Measurements from ENCODE around the gene GFPT1. TPM values are rescaled to one million over a fixed set of nuclear protein-coding genes. Genes with fewer than 3 reads are reported as not detected.

GFPT1 gene
- total and polyA plus RNA-seq, 2 experiments from 2014 or later = 58.2 to 80.0 TPM

DNA sequence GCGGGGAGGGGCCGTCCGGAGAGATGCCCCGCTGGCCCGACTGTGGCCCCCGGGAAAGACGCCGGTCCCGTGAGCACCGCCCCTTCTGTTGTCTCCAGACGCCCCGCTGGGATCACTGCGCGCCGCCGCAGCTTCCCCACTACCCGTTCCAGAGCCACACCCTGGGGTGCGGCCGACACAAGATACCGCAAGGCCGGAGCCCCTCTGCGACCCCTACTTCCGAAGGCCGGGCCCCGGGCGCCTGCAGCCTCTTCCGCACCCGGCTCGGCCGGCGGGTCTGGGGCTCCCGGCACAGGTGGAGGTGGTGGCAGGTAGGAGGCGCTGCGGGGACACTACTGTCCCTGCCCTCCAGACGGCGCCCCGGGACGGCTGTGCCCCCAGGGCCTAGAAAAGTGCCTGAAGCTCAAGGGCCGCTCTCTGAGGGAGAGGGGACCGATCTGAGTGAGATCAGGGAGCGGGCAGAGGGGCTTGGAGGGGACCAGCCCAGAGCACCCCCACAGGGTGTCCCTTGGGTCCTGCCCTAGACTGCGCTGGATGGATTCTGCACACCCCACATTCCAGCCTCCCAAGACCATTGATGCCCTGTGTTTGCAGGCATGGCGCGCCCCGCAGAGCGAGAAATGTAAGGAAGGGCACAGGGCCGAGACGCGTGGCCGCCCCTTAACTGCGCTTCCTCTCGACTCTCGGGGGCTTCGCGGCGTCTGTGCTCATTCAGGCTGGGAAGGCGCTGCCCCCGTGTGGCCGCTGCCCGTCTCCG is 80.0 kb downstream of the GFPT1 start:
- peak overlapping the region; percentile 38 for H3K4me3 ChIP-seq
- TF ChIP-seq CTCF (IDR thresholded peaks at IDR 0.05; ENCODE audit: poor library complexity) (peak; percentile 76), EZH2 (IDR thresholded peaks at IDR 0.05; ENCODE audit: borderline replicate concordance) (no peak)
- peaks cover 16% of the 10 kb centered on the region for H3K27me3 ChIP-seq
- peak overlapping the region; percentile 65 for H2AFZ ChIP-seq
- peaks cover 36% of the 10 kb centered on the region for H3K4me1 ChIP-seq (ENCODE audit: insufficient read depth)
- H3K4me2 ChIP-seq = peak overlapping the region; percentile 92
- 2% methylated on average over 56 of the region's 61 CpGs for WGBS (ENCODE audit: low lambda C conversion rate, missing lambda C conversion rate)
- H3K27ac ChIP-seq = peak overlapping the region; percentile 69
- no peaks in the 10 kb centered on the region for H3K36me3 ChIP-seq (replicated peaks; ENCODE audit: insufficient read depth, low read depth)
- no peaks in the 10 kb centered on the region for H3K79me2 ChIP-seq
- H4K20me1 ChIP-seq (ENCODE audit: insufficient read depth, poor library complexity, severe bottlenecking) = no peaks in the 10 kb centered on the region
- H3K9me2 ChIP-seq (replicated peaks; ENCODE audit: insufficient read depth) = no peaks in the 10 kb centered on the region
- H3K9me3 ChIP-seq (ENCODE audit: low read depth) = no peaks in the 10 kb centered on the region
- DNase-seq (ENCODE audit: low spot score) = peak; percentile 89

GRCh38 chr2:69306393-69306821 is 80.6 kb downstream of the GFPT1 start:
- whole genome bisulfite sequencing (ENCODE audit: low lambda C conversion rate, missing lambda C conversion rate) = 2% methylated on average over 29 of the region's 31 CpGs
- peak overlapping the region; percentile 92 for H3K4me2 ChIP-seq

GRCh38 chr2:69305712-69306392 is 81.2 kb downstream of the GFPT1 start:
- Histone ChIP-seq H3K9me3 (ENCODE audit: low read depth) (no peaks in the 10 kb centered on the region), H3K4me2 (peak overlapping the region; percentile 92), H3K4me1 (ENCODE audit: insufficient read depth) (peaks cover 35% of the 10 kb centered on the region), H3K27me3 (peaks cover 16% of the 10 kb centered on the region), H3K27ac (peak overlapping the region; percentile 69), H4K20me1 (ENCODE audit: insufficient read depth, poor library complexity, severe bottlenecking) (no peaks in the 10 kb centered on the region), H3K36me3 (replicated peaks; ENCODE audit: insufficient read depth, low read depth) (no peaks in the 10 kb centered on the region), H3K4me3 (no peak overlapping the region), H2AFZ (peak overlapping the region; percentile 65), H3K79me2 (no peaks in the 10 kb centered on the region), H3K9me2 (replicated peaks; ENCODE audit: insufficient read depth) (no peaks in the 10 kb centered on the region)
- WGBS (ENCODE audit: low lambda C conversion rate, missing lambda C conversion rate) = 60% methylated on average over 17 of the region's 17 CpGs
- no peak for DNase-seq (ENCODE audit: low spot score)
- TF ChIP-seq CTCF (IDR thresholded peaks at IDR 0.05; ENCODE audit: poor library complexity) (no peak), EZH2phosphoT487 (IDR thresholded peaks at IDR 0.05; ENCODE audit: low read depth, severe bottlenecking, unreplicated experiment) (no peak), EZH2 (IDR thresholded peaks at IDR 0.05; ENCODE audit: borderline replicate concordance) (no peak)

More at GRCh38 chr2:69306393-69306821, 80.6 kb downstream of the GFPT1 start:
- Histone ChIP-seq H3K27me3 (peaks cover 16% of the 10 kb centered on the region), H3K27ac (peak overlapping the region; percentile 69), H3K4me3 (peak overlapping the region; percentile 38), H4K20me1 (ENCODE audit: insufficient read depth, poor library complexity, severe bottlenecking) (no peaks in the 10 kb centered on the region), H3K4me1 (ENCODE audit: insufficient read depth) (peaks cover 36% of the 10 kb centered on the region), H3K9me3 (ENCODE audit: low read depth) (no peaks in the 10 kb centered on the region), H2AFZ (peak overlapping the region; percentile 65), H3K9me2 (replicated peaks; ENCODE audit: insufficient read depth) (no peaks in the 10 kb centered on the region), H3K36me3 (replicated peaks; ENCODE audit: insufficient read depth, low read depth) (no peaks in the 10 kb centered on the region), H3K79me2 (no peaks in the 10 kb centered on the region)
- peak; percentile 34 for DNase-seq (ENCODE audit: low spot score)
- TF ChIP-seq CTCF (IDR thresholded peaks at IDR 0.05; ENCODE audit: poor library complexity) = no peak
- TF ChIP-seq EZH2phosphoT487 (IDR thresholded peaks at IDR 0.05; ENCODE audit: low read depth, severe bottlenecking, unreplicated experiment) = no peak
- no peak for TF ChIP-seq EZH2 (IDR thresholded peaks at IDR 0.05; ENCODE audit: borderline replicate concordance)

Measured in hepatocyte (in vitro differentiated cells).